HG03196 (cell line): ENCODE data around the gene SARNP.
A peak's percentile ranks its signal among the peaks of the same experiment; 100 is the strongest.

ENCODE experiments used
- ATAC-seq: cut with Tn5 transposase; IDR thresholded peaks from one replicate; pipeline ENCODE4 v1.9.1; 2021; ENCODE audit not compliant: unreplicated experiment

SARNP gene

DNA sequence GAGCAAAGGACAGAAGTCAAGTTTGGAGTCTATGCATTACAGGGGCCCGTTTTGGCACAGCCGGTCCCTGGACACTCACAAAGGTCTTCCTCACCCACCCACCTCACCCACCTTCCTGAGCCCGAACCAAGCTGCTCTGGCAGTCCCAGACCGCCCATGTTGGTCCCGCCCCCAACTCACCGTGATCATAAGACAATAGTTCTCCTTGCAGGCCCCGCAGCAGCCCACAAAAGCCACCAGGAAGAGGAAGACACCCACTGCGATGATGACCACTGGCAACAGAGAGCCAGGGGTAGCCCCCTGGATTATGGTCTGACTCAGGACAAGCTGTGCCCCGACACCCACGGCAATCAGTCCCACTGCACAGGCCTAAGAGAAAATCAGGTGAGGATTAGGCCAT, 90.6 kb downstream of the SARNP start:
- ATAC-seq = no peak

DNA sequence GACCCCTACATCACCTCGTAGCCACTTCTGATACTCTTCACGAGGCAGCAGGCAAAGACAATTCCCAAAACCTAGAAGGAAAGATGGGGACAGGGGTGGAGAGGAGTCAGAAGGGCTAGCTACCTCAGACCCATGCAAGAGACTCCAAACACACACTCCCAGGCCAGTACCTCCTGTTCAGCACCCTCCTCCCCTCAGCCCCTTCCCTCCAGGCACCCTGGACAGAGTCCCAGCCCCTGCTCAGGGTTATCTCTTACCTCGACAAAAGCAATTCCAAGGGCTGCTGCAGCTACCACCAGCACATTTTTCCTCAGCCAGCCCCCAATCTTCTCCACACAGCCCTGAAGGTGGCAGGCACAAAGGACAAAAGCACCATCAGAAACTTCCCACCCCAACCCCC, 92.0 kb downstream of the SARNP start:
- ATAC-seq = no peak

DNA sequence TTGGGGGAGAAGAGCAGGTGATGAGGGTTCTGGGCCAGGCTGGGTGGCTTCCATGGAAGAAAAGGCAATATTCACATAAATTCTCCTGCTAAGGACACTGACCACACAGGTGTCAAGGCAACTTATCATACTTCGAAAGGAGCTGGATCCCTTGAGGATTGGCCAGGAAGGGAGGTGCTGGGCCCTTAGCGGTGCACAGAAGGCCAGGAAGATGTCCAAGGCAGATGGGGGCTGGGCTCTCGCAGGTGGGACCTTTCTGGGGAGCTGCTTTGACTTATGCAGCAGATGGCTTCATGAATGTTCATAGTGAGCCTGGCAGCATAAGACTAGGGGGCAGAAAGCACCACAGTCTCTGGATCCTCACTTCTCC, 92.6 kb downstream of the SARNP start:
- no peak for ATAC-seq

DNA sequence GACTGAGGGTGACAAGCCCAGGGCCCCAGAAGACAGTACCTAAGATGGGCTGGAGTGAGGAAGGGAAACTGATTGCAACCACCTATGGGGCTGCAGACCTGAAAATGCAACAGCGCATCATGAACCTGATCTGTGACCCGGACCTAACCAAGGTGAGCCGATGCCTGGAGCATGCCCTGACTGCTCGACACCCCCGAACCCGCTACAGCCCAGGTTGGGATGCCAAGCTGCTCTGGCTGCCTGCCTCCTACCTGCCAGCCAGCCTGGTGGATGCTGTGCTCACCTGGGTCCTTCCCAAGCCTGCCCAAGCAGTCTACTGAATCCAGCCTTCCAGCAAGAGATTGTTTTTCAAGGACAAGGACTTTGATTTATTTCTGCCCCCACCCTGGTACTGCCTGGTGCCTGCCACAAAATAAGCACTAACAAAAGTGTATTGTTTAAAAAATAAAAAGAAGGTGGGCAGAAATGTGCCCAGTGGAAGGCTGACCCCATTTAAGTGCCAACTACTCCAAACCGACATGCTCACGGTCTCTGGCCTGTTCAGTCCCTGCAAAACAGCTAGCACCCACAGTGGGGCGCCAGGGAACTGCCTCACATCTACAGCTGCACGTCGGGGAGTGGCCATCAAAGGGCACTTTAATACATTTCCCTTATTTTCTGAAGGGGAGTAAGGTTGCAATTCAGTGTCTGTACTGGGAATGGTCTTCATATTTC, 93.1 kb downstream of the SARNP start:
- no peak for ATAC-seq

DNA sequence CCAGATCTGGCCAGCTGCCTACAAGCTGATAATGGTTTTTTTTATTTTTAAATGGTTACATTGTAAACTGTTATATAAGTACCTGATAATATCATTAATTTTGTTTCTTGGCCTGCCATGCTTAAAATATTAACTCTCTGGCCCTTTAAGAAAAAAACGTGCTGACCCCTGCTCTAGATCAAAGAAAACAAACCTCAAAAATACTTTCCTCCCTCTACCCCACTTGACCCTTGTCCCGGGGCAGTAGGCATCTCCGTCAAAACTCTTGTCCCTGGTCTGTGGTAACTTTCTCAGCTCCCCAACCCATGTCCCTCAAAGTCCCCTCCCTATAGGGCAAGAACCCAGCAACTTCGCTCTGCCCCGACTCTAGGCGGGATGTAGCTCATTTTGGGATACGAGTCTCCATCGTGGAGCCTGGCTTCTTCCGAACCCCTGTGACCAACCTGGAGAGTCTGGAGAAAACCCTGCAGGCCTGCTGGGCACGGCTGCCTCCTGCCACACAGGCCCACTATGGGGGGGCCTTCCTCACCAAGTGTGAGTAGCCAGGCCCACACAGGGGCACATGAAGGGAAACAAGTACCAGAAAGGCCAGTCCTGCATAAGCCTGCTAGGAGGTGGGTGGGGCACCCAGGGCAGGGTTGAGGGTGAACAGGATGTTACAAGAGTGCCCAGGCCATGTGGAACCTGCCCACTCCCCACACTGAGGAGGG, 93.9 kb downstream of the SARNP start:
- ATAC-seq = no peak

DNA sequence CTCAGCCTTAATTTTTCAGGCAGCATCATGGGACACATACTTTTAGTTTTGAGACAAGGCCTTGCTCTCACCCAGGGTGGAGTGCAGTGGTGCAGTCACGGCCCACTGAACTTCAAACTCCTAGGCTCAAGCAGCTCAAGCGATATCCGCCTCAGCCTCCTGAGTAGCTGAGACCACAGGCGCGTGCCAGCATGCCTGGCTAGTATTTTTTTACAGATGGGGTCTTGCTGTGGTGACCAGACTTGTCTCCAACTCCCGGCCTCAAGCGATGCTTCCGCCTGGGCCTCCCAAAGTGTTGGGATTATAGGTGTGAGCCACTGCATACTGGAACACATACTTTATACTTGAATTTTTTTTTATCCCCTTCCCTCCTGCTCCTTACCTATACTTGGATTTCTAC, 94.6 kb downstream of the SARNP start:
- no peak for ATAC-seq

DNA sequence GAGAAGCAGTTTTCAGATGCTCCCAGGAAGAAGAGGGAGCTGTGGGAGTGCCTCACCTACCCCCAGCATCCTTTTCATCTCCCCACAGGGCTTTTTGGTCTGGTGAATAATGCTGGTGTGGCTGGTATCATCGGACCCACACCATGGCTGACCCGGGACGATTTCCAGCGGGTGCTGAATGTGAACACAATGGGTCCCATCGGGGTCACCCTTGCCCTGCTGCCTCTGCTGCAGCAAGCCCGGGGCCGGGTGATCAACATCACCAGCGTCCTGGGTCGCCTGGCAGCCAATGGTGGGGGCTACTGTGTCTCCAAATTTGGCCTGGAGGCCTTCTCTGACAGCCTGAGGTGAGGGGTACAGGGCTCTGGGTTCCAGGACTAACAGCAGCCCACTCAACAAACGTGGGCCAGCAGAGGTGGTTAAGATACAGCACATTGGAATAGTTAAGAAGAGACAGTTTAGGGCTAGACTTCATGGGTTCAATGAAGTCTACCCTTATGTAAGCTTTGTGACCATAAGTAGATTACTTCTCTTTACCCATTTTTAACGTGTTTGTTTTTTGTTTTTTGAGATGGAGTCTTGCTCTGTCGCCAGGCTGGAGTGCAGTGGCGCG, 95.8 kb downstream of the SARNP start:
- ATAC-seq = no peak

DNA sequence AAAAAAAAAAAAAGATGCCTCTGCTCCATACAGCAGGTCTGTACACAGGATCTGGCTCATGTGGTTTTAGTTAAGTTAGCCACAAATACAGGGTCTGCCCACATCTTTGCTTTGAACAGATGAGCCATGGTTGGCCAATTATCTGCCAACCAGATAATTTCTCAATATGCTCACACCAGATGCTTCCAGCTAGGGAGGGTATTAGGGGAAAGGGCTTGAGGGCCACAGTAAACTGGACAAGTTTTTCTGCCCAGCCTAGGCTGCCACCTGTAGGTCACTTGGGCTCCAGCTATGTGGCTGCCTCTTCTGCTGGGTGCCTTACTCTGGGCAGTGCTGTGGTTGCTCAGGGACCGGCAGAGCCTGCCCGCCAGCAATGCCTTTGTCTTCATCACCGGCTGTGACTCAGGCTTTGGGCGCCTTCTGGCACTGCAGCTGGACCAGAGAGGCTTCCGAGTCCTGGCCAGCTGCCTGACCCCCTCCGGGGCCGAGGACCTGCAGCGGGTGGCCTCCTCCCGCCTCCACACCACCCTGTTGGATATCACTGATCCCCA, 96.6 kb downstream of the SARNP start:
- ATAC-seq = no peak

DNA sequence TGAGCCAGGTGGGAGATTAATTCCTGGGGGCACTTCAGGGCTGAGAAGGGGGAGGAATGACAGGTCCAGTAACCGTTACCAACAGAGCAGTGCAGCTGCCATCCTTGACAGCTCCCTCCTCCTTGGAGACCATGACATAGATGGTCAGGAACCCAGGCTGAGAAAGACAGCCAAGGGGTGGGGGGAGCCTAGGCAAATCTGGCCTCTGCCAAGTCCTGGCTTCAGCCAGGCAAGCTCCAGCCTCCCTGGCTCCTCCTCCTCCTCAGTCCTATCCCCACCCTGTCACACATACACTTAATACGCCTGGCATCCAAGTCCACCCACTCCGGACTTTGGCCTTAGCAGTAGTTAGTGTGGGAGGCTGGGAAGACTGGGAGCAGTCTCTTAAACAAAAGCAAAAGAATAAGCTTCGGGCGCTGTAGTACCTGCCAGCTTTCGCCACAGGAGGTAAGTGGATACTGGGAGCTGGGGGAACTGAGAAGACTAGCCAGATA, 97.4 kb downstream of the SARNP start, which contains the start of gene RDH5:
TSS of gene RDH5 (plus strand) at position 323 of the 494 bp plus-strand sequence. CDS start 792 bp downstream, outside the sequence.
- ATAC-seq = no peak

DNA sequence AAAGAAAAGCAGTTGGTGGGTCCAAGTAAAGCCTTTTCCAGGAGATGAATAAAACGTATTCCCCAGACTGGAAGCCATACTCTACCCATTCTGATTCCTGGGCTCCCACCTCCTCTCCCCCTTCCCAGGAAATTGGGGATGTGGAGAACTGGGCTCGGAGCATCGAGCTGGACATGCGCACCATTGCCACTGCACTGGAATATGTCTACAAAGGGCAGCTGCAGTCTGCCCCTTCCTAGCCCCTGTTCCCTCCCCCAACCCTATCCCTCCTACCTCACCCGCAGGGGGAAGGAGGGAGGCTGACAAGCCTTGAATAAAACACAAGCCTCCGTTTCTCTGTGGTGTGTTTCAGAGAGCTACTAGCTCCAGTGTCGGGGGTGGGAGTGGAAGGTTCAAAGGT, 98.2 kb downstream of the SARNP start:
- ATAC-seq = no peak

DNA sequence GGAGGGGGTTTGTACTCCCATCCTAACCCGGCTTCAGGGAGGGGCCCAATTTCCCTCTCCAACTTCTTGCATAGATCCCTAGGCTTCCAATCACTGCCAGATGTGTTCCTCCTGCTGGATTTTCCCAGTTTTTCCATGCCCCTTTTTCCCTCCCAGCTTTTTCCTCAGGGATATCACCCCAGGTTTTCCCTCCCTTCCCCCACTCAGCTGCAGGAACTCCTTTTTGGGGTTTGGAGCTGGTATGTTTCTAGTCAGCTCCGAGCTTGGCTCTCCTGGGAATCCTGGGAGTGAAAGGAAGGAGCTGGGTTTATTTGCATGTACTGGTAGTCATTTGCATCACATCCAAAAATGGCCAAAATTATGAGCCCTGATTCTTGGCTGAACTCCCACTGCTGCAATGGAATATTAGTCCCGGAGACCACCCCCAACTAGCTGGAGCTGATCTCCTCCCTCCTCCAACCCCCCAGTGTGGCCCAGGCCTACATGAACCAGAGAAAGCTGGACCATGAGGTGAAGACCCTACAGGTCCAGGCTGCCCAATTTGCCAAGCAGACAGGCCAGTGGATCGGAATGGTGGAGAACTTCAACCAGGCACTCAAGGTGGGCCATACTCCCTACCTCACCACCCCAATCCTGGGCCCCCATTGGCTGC, 98.8 kb downstream of the SARNP start:
- no peak for ATAC-seq

DNA sequence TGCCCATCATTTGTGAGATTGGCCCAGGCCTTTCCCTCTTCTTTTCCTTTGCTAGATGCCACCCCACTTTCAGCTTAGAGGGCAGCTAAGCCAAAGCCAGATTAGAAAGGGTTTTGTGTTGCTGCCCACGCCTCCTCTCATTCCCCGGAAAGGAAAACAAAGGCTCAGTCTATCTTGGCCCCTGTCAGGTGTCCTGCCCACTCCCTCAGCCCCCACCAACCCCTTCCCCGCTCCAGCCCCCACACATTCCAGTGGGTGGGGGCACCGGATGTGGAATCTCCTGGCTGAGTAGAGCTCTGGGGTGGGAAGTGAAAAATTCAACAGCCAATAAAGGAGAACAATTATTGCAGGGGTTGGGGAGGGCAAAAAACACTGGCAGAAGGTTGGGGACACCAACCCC, 99.5 kb downstream of the SARNP start:
- ATAC-seq = no peak

DNA sequence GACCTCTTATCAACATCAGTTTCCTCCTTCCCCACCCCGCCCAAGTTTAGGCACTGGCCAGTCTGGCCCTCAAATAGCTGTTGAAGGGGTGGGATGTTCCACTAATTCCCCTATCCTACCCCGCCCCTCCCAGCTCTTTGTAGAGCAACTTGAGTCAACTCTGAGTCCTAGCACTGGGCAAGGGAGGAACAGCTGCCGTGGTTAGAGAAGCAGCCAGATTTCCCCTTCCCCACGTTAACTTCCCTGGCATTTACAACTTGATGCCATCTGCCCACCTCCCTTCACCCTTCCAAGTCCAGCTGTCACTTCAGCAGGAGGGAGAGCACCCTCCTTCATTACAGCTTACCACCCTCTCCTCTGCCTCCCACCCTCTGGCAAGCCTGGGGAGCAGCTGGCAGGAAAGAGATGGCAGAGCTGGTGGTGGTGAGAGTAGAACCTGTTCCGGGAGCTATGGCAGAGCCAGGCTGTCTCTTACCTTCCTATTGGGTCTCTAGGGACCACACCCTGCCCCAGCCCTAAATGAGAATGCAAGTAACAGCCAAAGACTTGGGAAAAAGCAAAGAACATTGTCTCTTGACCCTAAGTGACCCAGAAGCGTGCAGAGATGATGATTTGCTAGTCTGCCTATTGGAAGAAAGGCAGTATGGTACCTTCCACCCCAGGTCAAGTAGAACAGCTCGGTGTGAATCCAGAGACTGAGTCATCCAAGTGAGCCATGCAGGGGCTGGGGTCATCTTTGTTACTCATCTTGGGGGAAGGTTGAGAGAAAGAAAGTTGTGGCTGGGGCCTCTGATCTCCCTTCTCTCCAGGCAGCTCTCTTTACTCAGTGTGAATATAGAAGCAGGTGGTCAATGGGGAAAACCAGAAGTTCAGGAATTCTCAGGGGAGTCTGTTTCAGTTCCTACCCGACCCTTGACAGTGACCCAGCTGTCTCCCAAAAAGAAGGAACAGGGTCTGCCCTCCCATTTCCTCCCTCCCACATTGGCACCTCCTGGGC, 100.2 kb downstream of the SARNP start:
- ATAC-seq = no peak

DNA sequence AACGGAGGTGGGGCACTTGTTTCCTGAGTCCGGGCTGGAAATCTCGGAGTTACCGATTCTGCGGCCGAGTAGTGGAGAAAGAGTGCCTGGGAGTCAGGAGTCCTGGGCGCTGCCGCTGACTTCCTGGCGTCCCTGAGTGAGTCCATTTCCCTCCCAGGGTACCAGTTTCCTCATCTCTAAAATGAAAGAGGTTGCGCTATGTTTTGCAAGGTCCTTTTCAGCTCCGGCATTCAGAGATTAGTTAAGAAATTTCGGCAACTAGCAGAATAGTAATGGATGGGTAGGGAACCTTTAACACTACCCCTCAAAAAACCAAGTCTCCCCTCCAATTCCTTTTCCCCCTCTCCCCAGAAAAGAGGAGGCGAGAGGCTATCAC, 101.0 kb downstream of the SARNP start:
- ATAC-seq = no peak

DNA sequence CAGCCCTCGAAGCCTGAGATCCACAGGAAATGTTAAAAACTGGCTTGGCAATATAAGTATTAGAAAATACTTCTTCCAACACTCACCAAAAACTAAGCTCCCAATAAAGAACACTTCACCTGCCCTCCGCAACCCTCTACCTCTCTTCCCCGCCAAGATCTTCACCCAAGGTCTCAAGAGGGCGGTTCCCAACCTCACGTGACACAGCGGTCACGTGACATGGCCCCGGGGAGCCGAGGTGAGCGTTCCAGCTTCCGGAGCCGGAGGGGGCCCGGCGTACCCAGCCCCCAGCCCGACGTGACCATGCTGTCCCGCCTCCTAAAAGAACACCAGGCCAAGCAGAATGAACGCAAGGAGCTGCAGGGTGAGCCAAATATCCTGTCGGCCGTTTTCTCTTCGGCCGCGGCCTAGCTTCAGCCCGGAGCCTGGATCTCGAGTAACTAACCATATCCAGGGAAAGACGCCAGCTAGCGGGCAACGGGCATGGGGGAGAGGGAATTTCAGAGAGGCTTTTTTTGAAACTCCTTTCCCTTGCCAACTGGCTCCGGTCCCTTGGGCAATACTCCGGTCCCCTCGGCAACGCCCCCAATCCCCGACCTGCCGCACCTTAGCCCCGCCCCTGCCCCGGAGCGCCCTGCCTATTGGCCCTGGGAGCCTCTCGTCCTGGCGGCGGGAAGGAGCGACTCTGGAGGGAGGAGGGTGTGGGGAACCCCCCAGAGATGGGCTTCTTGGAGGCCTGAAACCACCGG, 101.5 kb downstream of the SARNP start, which contains the start of gene BLOC1S1:
TSS of gene BLOC1S1 (plus strand) at position 214 of the 749 bp plus-strand sequence. CDS start at position 220, 6 bp downstream.
- peak; percentile 91 for ATAC-seq

DNA sequence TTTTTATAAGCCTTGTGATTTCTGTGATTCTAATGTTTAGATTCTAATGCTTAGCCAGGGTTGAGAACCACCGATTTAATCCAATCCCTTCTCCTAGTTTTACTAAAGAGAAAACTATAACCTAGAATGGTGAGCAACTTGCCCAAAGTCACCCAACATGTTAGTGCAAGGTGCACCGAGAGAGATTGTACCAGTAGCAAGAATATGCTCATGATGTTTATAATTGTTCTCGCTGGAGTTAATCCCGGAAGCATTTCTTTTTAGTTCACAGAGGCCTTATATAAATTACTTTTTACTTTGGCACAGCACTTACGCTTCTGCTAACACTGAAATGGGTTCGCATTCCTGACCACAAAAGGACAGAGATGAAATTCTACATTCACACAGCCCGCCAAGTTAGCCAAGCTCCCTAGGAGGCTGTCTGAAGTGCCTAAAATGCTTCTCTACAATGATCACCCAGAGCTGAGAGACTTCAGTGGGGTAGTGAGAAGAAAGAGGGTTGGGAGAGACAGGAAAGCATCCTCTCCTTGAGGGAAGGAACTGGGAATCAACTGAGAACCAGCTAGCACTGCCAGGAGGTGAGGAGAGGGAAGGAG, 102.3 kb downstream of the SARNP start:
- ATAC-seq = no peak

DNA sequence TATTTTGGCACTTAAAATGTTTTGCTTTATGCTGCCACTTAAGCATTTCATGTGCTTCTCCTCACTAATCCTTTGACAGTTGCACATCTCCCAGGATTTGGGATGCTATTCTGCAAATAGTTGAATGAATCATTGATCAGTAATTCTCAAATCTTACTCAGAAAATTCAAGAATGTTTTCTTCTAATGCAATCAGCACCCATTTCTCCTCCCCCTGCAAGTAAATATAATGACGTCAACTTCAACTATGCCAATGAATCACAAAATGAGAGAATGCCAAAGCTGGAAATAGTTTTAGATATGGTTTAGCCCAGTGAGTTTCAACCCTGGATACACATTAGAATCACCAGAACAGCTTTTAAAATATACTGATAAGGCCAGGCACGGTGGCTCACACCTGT, 103.8 kb downstream of the SARNP start:
- no peak for ATAC-seq

DNA sequence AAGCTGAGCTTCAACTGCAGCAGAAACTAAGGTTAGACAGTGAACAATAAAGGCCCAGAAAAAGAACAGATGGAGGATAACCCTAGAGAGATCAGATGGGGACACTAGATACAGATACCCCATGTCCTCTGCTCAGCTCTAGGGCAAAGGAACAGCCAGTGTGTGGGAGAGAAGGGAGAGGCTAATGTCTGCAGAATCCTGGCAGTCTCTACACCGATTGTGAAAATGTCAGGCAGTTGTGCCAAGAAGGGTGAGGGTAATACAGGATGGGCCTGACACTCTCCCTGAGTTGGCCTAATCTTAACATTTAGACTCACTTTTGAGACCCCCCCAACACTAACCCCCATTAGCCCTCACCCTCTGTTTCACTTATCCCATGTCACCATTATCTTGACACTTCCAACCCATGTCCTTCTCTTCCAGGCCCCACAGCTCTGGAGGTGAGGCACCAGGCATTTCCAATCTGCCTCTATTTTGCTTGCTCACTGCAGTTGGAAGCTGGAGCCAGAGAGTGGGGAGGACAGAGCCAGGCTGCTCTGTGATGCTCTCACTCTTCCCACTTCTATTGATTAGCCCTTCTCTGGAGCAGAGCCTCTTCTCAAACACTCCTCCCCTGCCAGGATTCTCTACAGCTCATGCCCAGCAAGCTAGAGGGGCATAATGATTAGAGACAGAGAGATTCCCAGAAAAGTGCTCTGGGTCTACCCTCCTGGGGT, 104.7 kb downstream of the SARNP start:
- no peak for ATAC-seq
